Sigmoid colon (tissue), 4 donors: ENCODE measurements around the gene EPHX1.

Experiments
- CTCF ChIP-seq, 4 experiments: fragments of 450-650 bp in 3 of 4; fragments of 200-600 bp in 1 of 4; IDR thresholded peaks; one replicate each; pipeline ENCODE4 v1.5.1; 2016 to 2019; ENCODE audit warnings: antibody characterized with exemption in 4 of 4, mild to moderate bottlenecking in 3 of 4, moderate library complexity in 2 of 4
- POLR2A ChIP-seq, 2 donors: fragments of 450-650 bp; IDR thresholded peaks; one replicate each; pipeline ENCODE4 v1.6.1; 2016; ENCODE audit warnings: antibody characterized with exemption in 2 of 2, mild to moderate bottlenecking in 2 of 2, moderate library complexity in 2 of 2
- POLR2AphosphoS5 ChIP-seq, 4 donors: sonication (generic); formaldehyde crosslinking; IDR thresholded peaks; one replicate each; pipeline ENCODE4 v1.6.1; 2017; ENCODE audit warnings: antibody characterized with exemption in 4 of 4

DNA sequence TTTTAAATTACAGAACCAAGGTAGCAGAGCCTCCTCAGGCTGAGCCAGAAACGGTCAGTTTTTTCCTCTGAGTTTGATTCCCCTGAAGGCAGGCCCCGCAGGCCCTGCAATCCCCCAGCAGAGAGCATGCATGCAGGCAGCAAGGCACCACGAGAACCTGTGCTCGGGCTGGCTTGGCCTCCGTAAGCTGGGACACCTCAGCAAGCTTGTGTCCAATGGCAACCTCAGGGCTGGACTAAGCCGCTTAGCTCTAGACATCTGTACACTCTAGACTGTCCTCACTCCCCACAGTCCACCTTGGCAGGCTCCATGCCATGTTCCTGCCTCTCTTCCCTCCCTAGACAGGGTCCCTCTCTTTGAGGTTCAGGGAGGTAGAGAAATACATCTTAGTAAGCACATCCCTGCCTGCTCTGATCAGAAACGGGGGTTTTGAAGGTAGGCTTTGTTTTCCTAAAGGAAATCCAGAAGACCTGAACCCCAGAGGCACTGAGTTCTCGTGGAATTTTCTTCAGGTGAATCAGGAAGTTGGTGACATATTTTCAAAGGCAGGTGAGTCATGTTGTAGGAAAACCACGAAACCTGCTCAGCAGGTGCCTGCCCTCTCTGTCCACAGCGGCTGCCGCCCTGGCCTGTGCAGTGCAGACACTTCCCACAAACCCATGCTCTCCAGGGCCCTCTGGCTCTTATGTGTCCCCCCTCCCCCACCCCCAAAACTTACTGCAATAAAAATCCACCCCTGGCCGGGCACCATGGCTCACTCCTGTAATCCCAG lies 65.3 kb downstream of the EPHX1 start:
- no peak for TF ChIP-seq CTCF (IDR thresholded peaks at IDR 0.05)
- no peak for TF ChIP-seq POLR2A (IDR thresholded peaks at IDR 0.05)
- no peak for TF ChIP-seq POLR2AphosphoS5 (IDR thresholded peaks at IDR 0.05)
